ENCODE measurements around the gene RSAD1.

- TF ChIP-seq CTCF (IDR thresholded peaks at IDR 0.05) = no peak
- no peak for TF ChIP-seq EZH2 (IDR thresholded peaks at IDR 0.05)
- no peak for TF ChIP-seq EZH2phosphoT487 (IDR thresholded peaks at IDR 0.05)
Observed at GRCh38 chr17:50451943-50452629, 26.6 kb upstream of the RSAD1 start.

All from neural progenitor cell (in vitro differentiated cells).